Measurements from ENCODE around the gene NTN5. TPM values are rescaled to one million over a fixed set of nuclear protein-coding genes. Genes with fewer than 3 reads are reported as not detected.
A peak's percentile ranks its signal among the peaks of the same experiment; 100 is the strongest.

The NTN5 gene
- total and polyA plus RNA-seq, 9 of the 15 experiments (the other 6 are each of a cell fraction or from before 2014, with no cell fraction given): not detected

DNA sequence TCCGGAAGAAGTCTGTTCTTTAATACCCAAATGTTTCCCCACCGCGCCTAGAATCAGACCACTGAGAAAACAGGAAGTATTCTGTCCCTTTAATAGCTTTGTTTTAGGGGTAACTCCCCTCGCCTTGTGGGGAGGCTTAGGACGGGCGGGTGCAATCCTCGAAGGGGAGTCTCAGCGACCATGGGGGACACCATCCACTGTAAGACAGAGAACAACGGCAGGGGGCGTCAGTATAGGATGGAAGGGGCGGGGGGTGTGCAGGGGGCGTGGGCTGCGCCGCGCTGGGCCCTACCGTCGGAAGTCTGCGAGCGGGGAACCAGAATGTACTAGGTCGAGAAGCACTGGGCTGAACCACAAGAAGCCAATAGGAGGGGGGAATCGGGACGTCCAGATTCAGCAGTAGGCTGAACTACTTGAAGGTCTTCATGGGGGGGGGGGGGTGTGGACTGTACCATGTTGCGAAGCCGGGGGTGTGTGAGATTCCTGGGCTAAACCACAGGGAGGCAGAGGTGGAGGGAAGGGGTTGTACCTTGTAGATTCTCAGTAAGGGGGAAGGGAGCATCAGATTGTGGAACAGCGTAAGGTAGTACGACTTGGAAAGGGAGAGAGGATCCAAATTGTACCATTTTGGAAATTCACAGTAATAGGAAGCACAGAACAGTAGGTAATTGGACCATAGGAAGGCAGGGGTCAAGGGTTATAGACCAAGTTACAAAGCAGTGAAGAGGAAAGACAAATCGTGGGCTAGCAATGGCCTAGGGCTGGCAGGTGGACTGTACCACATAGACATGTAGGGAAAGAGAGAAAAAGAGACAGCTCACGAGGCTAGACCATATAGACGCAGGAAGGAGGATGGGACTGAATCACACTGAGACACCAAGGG, 34.6 kb downstream of the NTN5 start (continued):
- TF ChIP-seq NR2C1 (IDR thresholded peaks at IDR 0.05) (peak; percentile 93), NR2C1 (tag; IDR thresholded peaks at IDR 0.05) (peak; percentile 87), POLR2H (tag; IDR thresholded peaks at IDR 0.05; ENCODE audit: low read depth) (peak; percentile 43; the same call in 1 of the 2 replicates), SMAD1 (IDR thresholded peaks at IDR 0.05; ENCODE audit: low read depth, low read length, partially characterized antibody) (peak; percentile 72), ZKSCAN3 (CRISPR knock-in tag; IDR thresholded peaks at IDR 0.05) (peak; percentile 87), POLR2B (IDR thresholded peaks at IDR 0.05; ENCODE audit: low read depth, partially characterized antibody) (peak; percentile 29), MYC (IDR thresholded peaks at IDR 0.05; ENCODE audit: low read depth, low read length) (no peak), MYC (CRISPR knock-in tag; IDR thresholded peaks at IDR 0.05; ENCODE audit: borderline replicate concordance, low read depth) (0 out of 2 replicates have a peak, but pooled peaks have one; percentile 7), ILK (tag; IDR thresholded peaks at IDR 0.05; ENCODE audit: borderline replicate concordance, low read depth) (no peak), ARID1B (IDR thresholded peaks at IDR 0.05) (peak; percentile 64), MTF1 (CRISPR knock-in tag; IDR thresholded peaks at IDR 0.05; ENCODE audit: borderline replicate concordance) (no peak), STAT5B (CRISPR knock-in tag; IDR thresholded peaks at IDR 0.05) (no peak), GABPA (tag; conservative IDR thresholded peaks at IDR 0.05; ENCODE audit: low read depth) (peak; percentile 65), NR1H2 (CRISPR knock-in tag; IDR thresholded peaks at IDR 0.05) (peak; percentile 67; the same call in 1 of the 2 replicates)
- TF ChIP-seq, protein P1, sequence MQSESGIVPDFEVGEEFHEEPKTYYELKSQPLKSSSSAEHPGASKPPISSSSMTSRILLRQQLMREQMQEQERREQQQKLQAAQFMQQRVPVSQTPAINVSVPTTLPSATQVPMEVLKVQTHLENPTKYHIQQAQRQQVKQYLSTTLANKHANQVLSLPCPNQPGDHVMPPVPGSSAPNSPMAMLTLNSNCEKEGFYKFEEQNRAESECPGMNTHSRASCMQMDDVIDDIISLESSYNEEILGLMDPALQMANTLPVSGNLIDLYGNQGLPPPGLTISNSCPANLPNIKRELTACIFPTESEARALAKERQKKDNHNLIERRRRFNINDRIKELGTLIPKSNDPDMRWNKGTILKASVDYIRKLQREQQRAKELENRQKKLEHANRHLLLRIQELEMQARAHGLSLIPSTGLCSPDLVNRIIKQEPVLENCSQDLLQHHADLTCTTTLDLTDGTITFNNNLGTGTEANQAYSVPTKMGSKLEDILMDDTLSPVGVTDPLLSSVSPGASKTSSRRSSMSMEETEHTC (IDR thresholded peaks at IDR 0.05): no peak
- TF ChIP-seq, protein P2, sequence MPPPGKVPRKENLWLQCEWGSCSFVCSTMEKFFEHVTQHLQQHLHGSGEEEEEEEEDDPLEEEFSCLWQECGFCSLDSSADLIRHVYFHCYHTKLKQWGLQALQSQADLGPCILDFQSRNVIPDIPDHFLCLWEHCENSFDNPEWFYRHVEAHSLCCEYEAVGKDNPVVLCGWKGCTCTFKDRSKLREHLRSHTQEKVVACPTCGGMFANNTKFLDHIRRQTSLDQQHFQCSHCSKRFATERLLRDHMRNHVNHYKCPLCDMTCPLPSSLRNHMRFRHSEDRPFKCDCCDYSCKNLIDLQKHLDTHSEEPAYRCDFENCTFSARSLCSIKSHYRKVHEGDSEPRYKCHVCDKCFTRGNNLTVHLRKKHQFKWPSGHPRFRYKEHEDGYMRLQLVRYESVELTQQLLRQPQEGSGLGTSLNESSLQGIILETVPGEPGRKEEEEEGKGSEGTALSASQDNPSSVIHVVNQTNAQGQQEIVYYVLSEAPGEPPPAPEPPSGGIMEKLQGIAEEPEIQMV (tag; conservative IDR thresholded peaks at IDR 0.05; ENCODE audit: low read depth): peak; percentile 72
- TF ChIP-seq, protein P3, sequence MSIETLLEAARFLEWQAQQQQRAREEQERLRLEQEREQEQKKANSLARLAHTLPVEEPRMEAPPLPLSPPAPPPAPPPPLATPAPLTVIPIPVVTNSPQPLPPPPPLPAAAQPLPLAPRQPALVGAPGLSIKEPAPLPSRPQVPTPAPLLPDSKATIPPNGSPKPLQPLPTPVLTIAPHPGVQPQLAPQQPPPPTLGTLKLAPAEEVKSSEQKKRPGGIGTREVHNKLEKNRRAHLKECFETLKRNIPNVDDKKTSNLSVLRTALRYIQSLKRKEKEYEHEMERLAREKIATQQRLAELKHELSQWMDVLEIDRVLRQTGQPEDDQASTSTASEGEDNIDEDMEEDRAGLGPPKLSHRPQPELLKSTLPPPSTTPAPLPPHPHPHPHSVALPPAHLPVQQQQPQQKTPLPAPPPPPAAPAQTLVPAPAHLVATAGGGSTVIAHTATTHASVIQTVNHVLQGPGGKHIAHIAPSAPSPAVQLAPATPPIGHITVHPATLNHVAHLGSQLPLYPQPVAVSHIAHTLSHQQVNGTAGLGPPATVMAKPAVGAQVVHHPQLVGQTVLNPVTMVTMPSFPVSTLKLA (conservative IDR thresholded peaks at IDR 0.05): peak; percentile 80 to 90; a peak in 3 of 4 replicates
- TF ChIP-seq, protein P4, sequence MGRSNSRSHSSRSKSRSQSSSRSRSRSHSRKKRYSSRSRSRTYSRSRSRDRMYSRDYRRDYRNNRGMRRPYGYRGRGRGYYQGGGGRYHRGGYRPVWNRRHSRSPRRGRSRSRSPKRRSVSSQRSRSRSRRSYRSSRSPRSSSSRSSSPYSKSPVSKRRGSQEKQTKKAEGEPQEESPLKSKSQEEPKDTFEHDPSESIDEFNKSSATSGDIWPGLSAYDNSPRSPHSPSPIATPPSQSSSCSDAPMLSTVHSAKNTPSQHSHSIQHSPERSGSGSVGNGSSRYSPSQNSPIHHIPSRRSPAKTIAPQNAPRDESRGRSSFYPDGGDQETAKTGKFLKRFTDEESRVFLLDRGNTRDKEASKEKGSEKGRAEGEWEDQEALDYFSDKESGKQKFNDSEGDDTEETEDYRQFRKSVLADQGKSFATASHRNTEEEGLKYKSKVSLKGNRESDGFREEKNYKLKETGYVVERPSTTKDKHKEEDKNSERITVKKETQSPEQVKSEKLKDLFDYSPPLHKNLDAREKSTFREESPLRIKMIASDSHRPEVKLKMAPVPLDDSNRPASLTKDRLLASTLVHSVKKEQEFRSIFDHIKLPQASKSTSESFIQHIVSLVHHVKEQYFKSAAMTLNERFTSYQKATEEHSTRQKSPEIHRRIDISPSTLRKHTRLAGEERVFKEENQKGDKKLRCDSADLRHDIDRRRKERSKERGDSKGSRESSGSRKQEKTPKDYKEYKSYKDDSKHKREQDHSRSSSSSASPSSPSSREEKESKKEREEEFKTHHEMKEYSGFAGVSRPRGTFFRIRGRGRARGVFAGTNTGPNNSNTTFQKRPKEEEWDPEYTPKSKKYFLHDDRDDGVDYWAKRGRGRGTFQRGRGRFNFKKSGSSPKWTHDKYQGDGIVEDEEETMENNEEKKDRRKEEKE (IDR thresholded peaks at IDR 0.05; ENCODE audit: borderline replicate concordance in 1 of 2, control insufficient read depth in 1 of 2, low read depth in 2 of 2, low read length in 1 of 2): peak in 1 of 2 experiments; percentile 92; a peak in 2 of 4 replicates
